Ramos (cell line): ENCODE measurements around the gene EXOC3L4.

Source experiments
- in situ Hi-C: fragments of 300-500 bp; cut with MboI; formaldehyde crosslinking; loops from one replicate; pipeline ENCODE4 v1.14.3; 2022; ENCODE audit warnings: low sequenced_read_pairs; ENCODE audit not compliant: unreplicated experiment

Gene EXOC3L4

GRCh38 chr14:103070263-103070885 is 24.2 kb upstream of the EXOC3L4 start:
- in situ Hi-C loops, result no loop called here

- in situ Hi-C loops, result no loop called here
Observed at GRCh38 chr14:103070971-103071542, 23.5 kb upstream of the EXOC3L4 start.

GRCh38 chr14:103071544-103072251 is 22.8 kb upstream of the EXOC3L4 start:
- in situ Hi-C loops, result no loop called here

GRCh38 chr14:103072595-103073366 is 21.7 kb upstream of the EXOC3L4 start:
- in situ Hi-C loops, result no loop called here

- in situ Hi-C loops, result no loop called here
Observed at GRCh38 chr14:103073367-103073875, 21.1 kb upstream of the EXOC3L4 start.

GRCh38 chr14:103073876-103074728 is 20.4 kb upstream of the EXOC3L4 start:
- in situ Hi-C loops, result no loop called here

- in situ Hi-C loops, result loop anchor here (5.0 kb wide), 1 partner anchor 212 kb away; no protein-coding TSS in a partner anchor
Observed at GRCh38 chr14:103074729-103075367, 19.7 kb upstream of the EXOC3L4 start.

- in situ Hi-C loops, result loop anchor here (5.0 kb wide), 1 partner anchor 209 kb away; no protein-coding TSS in a partner anchor
Observed at GRCh38 chr14:103078420-103078749, 16.1 kb upstream of the EXOC3L4 start.

- in situ Hi-C loops, result loop anchor here (5.0 kb wide), 1 partner anchor 208 kb away; no protein-coding TSS in a partner anchor
Observed at GRCh38 chr14:103078860-103079587, 15.5 kb upstream of the EXOC3L4 start.

GRCh38 chr14:103081951-103082350 is 12.6 kb upstream of the EXOC3L4 start:
- in situ Hi-C loops, result no loop called here

- in situ Hi-C loops, result no loop called here
Observed at GRCh38 chr14:103084021-103084919, 10.3 kb upstream of the EXOC3L4 start, which contains the start of gene LBHD2. Gene LBHD2, plus strand, starts transcription at chr14:103084210. Its CDS starts 1,803 bp downstream, at chr14:103086013.

GRCh38 chr14:103085106-103086091 is 9.1 kb upstream of the EXOC3L4 start:
- in situ Hi-C loops, result no loop called here

- in situ Hi-C loops, result no loop called here
Observed at GRCh38 chr14:103086771-103087342, 7.7 kb upstream of the EXOC3L4 start.

- in situ Hi-C loops, result no loop called here
Observed at GRCh38 chr14:103087343-103087835, 7.1 kb upstream of the EXOC3L4 start.

- in situ Hi-C loops, result no loop called here
Observed at GRCh38 chr14:103088921-103089320, 5.6 kb upstream of the EXOC3L4 start.
